NCI-H446 treated with DMSO at 0.1 percent for 48 hours (cell line): ENCODE measurements around the gene BEAN1.
"Not testable (repeated sequence)": the region's sequence is repeated elsewhere in the genome, so short reads cannot be mapped to it uniquely, and the experiment has no call there.

Experiments
- DNase-seq: peaks from one replicate; lab custom pipeline; 2025; lab: John Stamatoyannopoulos, UW

The BEAN1 gene

GRCh38 chr16:66508914-66509496 is 81.9 kb downstream of the BEAN1 start:
- no peak for DNase-seq

DNA sequence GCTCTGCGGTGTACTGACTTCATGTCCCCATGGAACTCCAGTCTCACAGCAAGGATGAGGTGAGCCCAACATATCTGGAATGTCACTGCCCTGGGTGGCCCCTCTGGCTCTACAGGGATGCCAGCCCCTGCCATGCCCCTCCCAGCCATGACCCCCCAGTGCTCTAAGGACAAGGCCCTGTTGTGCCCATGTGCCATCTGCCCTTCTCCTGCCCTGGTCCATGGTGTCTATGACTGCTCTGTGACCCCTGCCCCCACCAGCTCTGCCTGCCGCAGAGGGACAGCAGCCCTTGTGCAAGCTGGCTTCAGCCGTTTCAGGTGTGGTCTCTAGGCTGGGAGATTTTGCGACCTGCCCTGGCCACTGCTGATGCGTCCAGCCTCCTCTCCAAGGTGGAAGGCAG is 82.5 kb downstream of the BEAN1 start:
- DNase-seq, result no peak

GRCh38 chr16:66510298-66510697 is 83.2 kb downstream of the BEAN1 start:
- no peak for DNase-seq

GRCh38 chr16:66510711-66511601 is 83.9 kb downstream of the BEAN1 start:
- DNase-seq, result no peak

GRCh38 chr16:66511602-66512271 is 84.6 kb downstream of the BEAN1 start:
- DNase-seq, result peak; percentile 55

DNA sequence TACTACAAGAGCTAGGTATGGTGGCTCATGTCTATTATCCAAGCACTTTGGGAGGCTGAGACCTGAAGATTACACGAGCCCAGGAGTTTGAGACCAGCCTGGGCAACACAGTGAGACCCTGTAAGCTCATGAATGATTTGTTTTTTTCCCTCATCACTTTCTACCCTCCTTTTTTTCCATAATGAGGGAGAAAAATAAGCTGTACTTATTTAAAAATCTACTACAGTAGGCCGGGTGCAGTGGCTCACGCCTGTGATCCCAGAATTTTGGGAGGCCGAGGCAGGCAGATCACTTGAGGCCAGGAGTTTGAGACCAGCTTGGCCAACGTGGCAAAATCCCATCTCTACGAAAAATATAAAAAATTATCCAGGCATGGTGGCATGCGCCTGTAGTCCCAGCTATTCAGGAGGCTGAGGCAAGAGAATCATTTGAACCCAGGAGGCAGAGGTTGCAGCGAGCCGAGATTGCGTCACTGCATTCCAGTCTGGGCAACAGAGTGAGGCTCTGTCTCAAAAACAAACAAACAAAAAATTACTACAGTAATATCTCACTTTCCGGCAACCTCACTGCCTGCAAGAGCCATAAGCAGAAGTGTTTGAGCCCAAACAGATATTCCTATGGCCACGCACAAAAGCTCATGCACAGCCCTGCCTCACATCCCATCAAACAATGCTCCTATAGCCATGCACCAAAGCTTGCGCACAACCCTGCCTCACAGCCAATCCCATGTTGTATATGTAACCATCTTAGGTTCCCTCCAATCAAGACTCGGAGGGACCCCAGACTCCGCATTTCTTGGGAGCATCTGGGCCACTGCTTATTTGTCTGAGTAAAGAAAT is 85.4 kb downstream of the BEAN1 start:
- DNase-seq, result no peak

- no peak for DNase-seq
Observed at GRCh38 chr16:66513111-66513723, 86.1 kb downstream of the BEAN1 start.

- DNase-seq, result not testable (repeated sequence)
Observed at GRCh38 chr16:66514391-66514790, 87.3 kb downstream of the BEAN1 start.

GRCh38 chr16:66514980-66515595 is 88.0 kb downstream of the BEAN1 start:
- not testable (repeated sequence) for DNase-seq

DNA sequence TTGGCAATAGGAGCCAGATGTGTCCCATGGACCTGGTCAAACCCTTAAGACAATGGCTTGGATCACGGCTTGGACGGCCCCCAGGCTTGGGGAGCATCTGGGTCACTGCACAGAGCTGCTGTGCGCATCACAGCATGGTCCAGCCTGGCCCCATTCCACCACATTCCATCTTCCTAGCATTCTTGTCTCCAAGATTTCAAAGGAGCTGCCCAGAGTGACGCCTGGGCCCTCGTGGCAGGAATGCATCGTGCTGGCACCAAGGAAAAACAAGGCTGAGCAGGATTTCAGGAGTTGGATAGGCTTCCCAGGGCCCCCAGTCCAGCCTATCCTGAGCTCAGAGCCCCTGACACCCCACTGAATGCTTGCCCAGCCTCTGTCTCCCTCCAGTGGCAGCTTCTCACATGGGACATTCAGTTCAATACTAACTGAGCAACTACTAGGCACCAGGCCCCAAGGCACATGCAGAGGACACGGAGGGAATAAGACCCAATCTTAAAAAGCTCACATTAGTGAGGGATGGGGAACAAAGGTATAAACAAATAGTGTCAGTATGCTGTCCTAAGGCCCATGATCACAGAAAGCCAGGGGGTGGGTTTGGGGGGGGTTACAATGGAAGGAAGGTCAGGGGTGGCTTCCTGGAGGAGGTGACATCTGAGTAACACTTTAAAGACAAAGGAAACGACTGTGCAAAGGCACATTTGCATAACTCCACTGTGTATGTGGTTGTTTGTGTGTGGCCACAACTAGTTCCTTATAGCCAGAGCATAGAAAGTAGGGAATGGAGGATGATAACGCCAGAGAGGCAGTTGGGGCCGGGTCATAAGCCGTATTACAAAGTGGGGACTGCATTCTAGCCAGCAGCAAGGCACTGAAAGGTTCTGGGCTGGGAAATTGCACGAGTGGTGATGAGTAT is 88.8 kb downstream of the BEAN1 start:
- DNase-seq, result no peak

DNA sequence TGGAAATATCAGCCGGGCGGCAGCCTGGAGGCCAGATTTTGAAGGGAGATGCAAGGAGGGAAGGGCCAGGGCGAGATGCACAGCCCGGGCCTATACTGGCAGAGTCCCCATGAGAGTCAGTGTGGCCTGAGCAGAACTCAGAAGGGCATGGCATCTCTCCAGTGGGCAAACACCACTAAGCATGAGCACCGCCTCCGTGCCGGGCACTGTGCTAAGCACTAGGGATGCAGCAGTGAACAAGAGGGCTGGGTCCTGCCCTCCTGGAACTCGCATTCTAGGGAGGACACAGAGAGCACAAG is 89.4 kb downstream of the BEAN1 start:
- no peak for DNase-seq

DNA sequence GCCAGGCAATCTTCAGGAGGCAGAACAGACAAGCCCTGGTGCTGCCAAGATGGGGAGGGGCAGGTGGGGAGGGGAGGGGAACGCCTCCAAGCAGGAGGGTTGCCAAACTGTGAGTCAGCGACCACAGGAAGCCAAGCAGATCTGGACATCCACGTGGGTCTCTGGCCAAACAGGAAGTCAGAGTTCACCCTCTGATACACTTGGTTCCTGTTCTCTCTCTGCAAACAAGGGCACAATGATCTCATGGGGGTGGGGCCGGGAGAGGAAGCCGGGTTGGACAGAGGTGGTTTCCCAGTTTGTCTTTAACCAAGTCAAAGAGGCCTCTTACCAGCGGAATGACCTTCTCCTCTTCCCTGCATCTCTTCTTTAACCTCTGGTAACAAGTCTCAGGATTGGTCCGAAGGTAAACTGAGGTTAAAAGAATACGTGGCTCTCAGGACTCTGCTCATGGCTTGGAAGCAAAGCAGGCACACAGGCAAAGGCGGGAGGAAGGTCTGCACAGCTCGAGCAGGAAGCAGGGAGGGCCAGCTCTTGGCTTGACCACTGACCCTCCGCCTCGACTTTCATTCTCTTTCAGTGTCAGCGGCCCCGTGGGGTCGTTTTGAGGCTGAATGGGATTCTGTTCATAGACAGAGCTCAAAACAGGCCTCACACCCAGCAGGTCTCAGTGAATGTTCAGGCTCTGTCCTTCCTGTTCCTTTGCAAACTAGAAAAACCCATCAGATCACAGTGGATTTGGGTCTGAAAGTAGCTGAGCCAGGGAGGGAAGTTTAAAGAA is 89.9 kb downstream of the BEAN1 start:
- peak; percentile 62 for DNase-seq

DNA sequence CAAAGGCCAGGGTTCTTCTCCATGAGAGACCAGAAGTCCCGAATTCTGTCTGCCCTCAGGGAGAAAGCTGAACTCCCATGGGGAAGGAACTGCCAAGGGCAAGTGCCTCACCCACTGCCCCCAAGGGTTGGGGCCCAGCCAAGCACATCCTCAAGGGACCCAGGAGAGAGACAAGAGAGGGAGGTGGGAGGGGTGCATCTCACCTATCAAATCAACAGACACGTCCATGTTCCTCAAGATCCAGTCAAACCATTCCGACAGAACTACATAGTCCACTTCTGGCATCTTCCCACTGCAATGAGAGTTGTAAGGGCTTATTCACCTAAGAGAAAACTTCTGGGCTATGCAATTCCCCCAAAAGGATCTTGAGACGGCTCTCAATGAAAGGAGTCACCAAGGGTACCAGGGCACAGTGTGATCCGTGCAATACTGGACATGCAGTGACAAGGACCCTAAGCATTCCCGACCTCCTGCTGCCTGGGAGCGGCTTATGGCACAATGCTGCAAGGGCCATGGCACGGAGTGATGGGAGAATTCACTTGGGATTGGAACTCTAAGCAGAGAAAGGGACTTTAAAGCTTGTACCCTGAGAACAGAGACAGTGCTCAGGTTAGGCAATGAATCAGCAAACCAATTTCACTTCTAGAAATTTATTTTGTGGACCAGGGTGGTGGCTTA is 90.6 kb downstream of the BEAN1 start:
- DNase-seq, result no peak

DNA sequence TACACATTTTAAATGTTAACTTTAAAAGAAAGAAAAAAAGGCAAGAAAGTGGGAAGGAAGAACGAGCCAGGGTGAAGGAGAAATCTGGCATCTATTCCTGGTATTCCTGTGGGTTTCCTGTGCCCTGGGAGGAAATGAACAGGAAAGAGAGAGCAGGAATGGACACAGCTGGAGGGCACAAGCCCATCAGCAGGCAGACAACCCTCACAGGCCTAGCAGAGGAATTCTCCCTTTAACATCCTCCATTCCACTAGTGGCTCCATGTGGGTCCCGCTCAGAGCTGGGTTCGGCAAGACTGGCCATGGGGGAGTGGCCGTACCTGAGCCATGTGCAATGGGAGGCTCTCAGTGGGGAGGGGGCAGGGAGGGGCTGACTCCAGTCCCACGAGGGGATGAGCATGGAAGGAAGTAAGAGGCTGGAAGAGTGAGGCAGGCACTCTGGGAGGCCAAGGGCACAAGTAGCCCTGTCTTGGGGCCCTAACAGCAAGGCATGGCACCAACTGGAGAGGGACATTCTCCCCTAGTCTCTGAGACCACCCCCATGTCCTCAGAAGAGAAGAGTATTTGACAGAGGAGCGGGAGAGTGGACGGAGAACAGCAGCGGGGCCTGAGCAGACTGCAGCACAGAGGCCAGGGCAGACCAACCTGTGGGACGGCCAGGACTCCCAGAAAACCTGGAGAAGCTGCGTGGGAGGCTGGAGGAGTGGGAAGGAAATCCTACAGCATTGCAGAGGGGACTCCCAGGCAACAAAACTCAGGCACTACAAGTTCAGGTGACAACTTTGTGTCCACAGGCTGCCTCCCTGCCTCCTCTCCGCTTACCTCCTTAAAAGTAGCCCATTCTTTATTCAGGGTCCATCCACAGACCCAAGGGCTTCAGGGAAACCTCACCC is 92.6 kb downstream of the BEAN1 start:
- DNase-seq, result no peak

- no peak for DNase-seq
Observed at GRCh38 chr16:66520406-66521170, 93.5 kb downstream of the BEAN1 start.

GRCh38 chr16:66521252-66521713 is 94.2 kb downstream of the BEAN1 start:
- no peak for DNase-seq
